Progenitor cell of endocrine pancreas (in vitro differentiated cells): ENCODE data around the gene SIX3. TPM values are rescaled to one million over a fixed set of nuclear protein-coding genes. Genes with fewer than 3 reads are reported as not detected.

ENCODE experiments used
- DNase-seq: peaks from one replicate; pipeline ENCODE4 v3.0.0; 2021; ENCODE audit warnings: low spot score; ENCODE audit not compliant: unreplicated experiment
- H3K27ac Mint-ChIP-seq: 2 replicates; pipeline ENCODE4 v1.8.0; 2021; ENCODE audit warnings: mild to moderate bottlenecking, moderate library complexity, mixed read lengths
- H3K27me3 Mint-ChIP-seq: 2 replicates; pipeline ENCODE4 v1.8.0; 2021; ENCODE audit warnings: mixed read lengths
- H3K36me3 Mint-ChIP-seq: 2 replicates; pipeline ENCODE4 v1.8.0; 2022; ENCODE audit warnings: mixed read lengths; ENCODE audit not compliant: insufficient read depth
- H3K4me1 Mint-ChIP-seq: 2 replicates; pipeline ENCODE4 v1.8.0; 2021; ENCODE audit warnings: low read depth, mixed read lengths
- H3K4me3 Mint-ChIP-seq: 2 replicates; pipeline ENCODE4 v1.8.0; 2021; ENCODE audit warnings: low read depth, mild to moderate bottlenecking, moderate library complexity, mixed read lengths
- H3K9me3 Mint-ChIP-seq: 2 replicates; pipeline ENCODE4 v1.8.0; 2021; ENCODE audit warnings: low read depth, mixed read lengths
- total RNA-seq: library from RNA; stranded (reverse); gene quantifications from 2 replicates; pipeline ENCODE4 v1.2.1, GENCODE V29; 2021
- TF ChIP-seq, protein P1 (sequence below): fragments of 200-600 bp; sonication (generic); IDR thresholded peaks from one replicate; pipeline ENCODE4 v1.5.0; 2021; ENCODE audit warnings: antibody characterized with exemption, mild to moderate bottlenecking; ENCODE audit not compliant: unreplicated experiment

SIX3 gene
- total RNA-seq, 1 donor from 2014 or later, result not detected

DNA sequence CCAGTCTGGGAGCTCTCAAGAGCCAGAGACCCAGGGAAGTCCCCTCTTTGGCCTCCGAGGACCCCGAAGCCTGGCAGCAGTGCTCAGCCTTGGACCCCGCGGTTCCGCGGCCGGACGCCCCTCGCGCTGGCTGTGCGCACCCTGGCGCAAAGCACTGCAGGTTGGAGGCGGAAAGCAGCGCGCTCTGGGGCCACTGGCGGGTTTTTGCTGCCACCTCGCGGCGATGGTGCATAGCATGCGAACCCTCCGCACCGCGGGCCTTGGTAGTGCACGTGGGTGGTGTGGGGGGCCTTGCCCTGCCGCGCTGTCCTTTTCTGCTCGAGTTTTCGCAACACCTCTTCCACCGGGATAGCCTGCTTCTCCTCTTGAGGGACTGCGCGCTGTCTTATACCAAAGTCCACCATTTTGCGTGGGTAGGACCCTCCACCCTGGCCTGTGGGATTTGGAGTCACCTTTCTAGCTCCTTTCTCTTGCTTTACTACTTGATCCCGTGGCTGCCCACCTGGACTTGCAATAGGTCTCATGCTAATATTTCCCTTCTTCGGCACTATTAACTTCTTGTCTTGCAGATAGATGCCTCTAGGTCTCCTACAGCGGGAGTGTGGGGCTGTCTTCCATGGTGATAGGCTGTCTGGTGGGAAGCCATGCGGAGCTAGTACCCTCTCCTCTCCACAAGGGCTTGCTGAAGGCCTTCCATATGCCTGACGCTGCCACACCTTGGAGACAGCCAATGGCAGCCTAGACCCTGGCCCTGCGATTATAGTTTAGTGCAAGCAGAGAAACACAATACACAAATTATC lies 14.3 kb downstream of the SIX3 start:
- no peaks in the 10 kb centered on the region for H3K36me3 Mint-ChIP-seq
- TF ChIP-seq, protein P1, sequence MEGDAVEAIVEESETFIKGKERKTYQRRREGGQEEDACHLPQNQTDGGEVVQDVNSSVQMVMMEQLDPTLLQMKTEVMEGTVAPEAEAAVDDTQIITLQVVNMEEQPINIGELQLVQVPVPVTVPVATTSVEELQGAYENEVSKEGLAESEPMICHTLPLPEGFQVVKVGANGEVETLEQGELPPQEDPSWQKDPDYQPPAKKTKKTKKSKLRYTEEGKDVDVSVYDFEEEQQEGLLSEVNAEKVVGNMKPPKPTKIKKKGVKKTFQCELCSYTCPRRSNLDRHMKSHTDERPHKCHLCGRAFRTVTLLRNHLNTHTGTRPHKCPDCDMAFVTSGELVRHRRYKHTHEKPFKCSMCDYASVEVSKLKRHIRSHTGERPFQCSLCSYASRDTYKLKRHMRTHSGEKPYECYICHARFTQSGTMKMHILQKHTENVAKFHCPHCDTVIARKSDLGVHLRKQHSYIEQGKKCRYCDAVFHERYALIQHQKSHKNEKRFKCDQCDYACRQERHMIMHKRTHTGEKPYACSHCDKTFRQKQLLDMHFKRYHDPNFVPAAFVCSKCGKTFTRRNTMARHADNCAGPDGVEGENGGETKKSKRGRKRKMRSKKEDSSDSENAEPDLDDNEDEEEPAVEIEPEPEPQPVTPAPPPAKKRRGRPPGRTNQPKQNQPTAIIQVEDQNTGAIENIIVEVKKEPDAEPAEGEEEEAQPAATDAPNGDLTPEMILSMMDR, result peak; percentile 88
- H3K4me3 Mint-ChIP-seq, result peak overlapping the region; percentile 69
- peaks cover 86% of the 10 kb centered on the region for H3K27me3 Mint-ChIP-seq
- DNase-seq, result peak; percentile 81
- no peak overlapping the region for H3K27ac Mint-ChIP-seq
- H3K9me3 Mint-ChIP-seq, result no peaks in the 10 kb centered on the region
- peaks cover 10% of the 10 kb centered on the region for H3K4me1 Mint-ChIP-seq

- no peak for DNase-seq
- Mint-ChIP-seq H3K36me3 (no peaks in the 10 kb centered on the region), H3K4me1 (peaks cover 10% of the 10 kb centered on the region), H3K27ac (no peak overlapping the region), H3K27me3 (peaks cover 82% of the 10 kb centered on the region), H3K4me3 (no peak overlapping the region), H3K9me3 (no peaks in the 10 kb centered on the region)
- TF ChIP-seq, protein P1, result no peak
Observed at GRCh38 chr2:44956843-44957242, 15.3 kb downstream of the SIX3 start.

DNA sequence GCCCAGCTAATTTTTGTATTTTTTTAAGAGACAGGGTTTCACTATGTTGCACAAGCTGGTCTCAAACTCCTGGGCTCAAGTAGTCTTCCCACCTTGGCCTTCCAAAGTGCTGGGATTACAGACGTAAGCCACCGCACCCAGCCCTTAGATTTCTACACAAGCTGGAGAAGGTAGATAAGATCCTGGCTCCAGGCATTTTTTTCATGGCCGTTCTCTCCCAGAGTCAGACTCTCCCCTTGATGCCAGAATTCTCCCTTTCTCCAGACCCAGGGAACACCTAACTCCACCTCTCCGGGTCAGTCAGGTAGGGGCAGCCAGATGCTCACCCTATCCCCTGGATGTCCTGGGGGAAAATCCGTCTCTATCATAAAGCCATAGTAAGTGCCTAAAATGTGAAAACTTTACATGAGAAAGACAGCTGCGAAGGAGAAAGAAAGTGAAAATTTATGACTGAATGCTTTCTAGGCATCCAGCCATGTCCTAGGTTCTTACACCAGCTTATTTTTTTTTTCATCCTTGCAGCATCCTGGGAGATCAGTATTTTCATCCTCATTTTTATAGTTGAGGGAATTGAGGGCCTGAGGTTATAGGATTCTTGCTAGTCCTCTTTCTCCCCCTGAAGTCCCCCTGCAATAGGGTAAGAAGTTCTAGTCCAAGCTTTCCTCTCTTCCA lies 16.3 kb downstream of the SIX3 start:
- DNase-seq, result no peak

DNA sequence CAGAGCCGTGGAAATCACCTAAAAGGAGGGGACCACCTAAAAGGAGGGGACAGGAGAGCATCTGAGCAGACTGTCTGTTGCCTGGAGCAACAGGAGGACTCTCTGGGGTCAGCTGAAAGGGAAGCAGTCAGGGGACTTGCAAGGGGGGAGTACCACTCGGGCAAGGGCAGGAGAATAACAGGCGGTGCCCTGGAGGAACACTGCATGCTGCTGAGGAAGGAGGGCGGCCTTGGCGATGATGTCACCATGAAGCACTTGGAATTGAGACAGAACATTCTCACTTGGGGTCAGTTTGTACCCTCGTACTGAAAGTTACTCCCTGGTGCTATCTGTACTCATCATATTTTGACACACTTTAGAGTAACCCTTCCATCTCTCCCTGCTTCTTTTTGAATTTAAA lies 18.4 kb downstream of the SIX3 start:
- Mint-ChIP-seq H3K36me3 (no peaks in the 10 kb centered on the region), H3K9me3 (no peaks in the 10 kb centered on the region), H3K4me3 (no peak overlapping the region), H3K27ac (no peak overlapping the region), H3K27me3 (peaks cover 79% of the 10 kb centered on the region), H3K4me1 (peaks cover 5% of the 10 kb centered on the region)
- no peak for DNase-seq
- TF ChIP-seq, protein P1, result no peak

More for the DNA sequence above, 16.3 kb downstream of the SIX3 start:
- TF ChIP-seq, protein P1, result no peak
- no peak overlapping the region for H3K27ac Mint-ChIP-seq
- no peaks in the 10 kb centered on the region for H3K36me3 Mint-ChIP-seq
- no peak overlapping the region for H3K4me3 Mint-ChIP-seq
- H3K27me3 Mint-ChIP-seq, result peaks cover 82% of the 10 kb centered on the region
- peaks cover 8% of the 10 kb centered on the region for H3K4me1 Mint-ChIP-seq
- no peaks in the 10 kb centered on the region for H3K9me3 Mint-ChIP-seq

DNA sequence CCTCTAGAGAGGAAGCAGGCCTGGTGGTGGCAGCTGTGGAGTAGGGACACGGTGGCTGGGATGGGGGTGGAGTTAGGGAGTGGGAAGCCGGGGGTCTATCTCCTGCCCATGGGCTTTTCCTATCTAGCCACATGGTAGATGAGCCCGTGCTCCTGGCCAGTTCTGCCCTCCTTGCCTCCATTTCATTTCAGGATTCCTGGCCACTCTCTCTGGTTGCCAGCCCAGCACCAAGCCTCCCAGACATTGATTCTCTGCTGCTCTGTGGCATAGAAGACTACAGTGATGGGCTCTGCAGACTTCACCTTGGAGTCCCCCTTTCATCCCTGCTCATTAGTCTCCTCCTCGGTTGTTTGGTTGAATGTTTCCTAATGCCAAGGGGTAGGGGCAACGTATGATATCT lies 19.4 kb downstream of the SIX3 start:
- no peaks in the 10 kb centered on the region for H3K9me3 Mint-ChIP-seq
- H3K4me3 Mint-ChIP-seq, result no peak overlapping the region
- DNase-seq, result no peak
- H3K27me3 Mint-ChIP-seq, result peaks cover 75% of the 10 kb centered on the region
- no peak overlapping the region for H3K27ac Mint-ChIP-seq
- no peaks in the 10 kb centered on the region for H3K36me3 Mint-ChIP-seq
- no peaks in the 10 kb centered on the region for H3K4me1 Mint-ChIP-seq
- TF ChIP-seq, protein P1, result no peak
